ENCODE measurements around the gene BCAR3. TPM values are rescaled to one million over a fixed set of nuclear protein-coding genes. Genes with fewer than 3 reads are reported as not detected.

The BCAR3 gene
- total RNA-seq, 2 donors from 2014 or later = 22.9 to 52.8 TPM

DNA sequence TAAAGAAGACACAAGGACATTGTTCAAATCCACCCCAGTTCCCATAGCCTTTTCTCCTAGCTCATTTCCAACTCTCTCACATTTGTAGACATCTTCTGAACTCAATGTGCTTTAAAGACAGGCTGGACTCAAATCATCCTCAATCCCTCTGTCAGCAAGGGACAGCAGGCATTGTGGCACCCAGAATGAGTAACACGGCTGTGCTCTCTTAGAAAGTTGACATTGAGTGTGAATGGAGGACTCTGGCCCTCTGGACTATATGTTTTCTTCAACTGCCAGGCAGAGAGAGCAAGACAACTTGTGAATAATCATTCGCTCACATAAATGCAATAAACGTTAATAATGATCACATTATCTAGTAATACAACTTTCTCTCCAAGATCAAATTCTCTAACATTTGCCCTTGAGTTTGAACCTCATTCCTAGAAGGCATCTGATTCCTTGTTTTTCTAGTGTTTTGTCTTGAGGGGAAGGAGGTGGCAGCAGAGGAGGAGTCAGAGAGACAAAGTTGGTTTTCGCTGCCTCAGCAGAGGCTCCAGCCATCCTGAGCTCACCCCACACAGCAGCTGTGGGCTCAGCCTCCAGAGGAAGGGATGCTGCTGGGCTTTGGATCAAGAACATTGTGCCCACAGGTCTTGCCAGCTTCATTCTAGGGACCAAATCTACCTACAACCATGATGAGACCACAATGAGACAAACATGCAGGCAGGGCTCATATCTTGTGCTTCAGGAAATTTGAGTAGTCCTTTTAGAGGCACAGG is 85.1 kb downstream of the BCAR3 start:
- TF ChIP-seq POLR2A (IDR thresholded peaks at IDR 0.05) (no peak), POLR2AphosphoS5 (IDR thresholded peaks at IDR 0.05) (no peak)
- TF ChIP-seq, protein P1, sequence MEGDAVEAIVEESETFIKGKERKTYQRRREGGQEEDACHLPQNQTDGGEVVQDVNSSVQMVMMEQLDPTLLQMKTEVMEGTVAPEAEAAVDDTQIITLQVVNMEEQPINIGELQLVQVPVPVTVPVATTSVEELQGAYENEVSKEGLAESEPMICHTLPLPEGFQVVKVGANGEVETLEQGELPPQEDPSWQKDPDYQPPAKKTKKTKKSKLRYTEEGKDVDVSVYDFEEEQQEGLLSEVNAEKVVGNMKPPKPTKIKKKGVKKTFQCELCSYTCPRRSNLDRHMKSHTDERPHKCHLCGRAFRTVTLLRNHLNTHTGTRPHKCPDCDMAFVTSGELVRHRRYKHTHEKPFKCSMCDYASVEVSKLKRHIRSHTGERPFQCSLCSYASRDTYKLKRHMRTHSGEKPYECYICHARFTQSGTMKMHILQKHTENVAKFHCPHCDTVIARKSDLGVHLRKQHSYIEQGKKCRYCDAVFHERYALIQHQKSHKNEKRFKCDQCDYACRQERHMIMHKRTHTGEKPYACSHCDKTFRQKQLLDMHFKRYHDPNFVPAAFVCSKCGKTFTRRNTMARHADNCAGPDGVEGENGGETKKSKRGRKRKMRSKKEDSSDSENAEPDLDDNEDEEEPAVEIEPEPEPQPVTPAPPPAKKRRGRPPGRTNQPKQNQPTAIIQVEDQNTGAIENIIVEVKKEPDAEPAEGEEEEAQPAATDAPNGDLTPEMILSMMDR (IDR thresholded peaks at IDR 0.05) = no peak
- no peaks in the 10 kb centered on the region for H3K9me3 ChIP-seq
- intact Hi-C loops (cut with DNase I) = no loop called here
- 61% methylated on average over 4 of the region's 4 CpGs for WGBS
- H3K27ac ChIP-seq = no peak overlapping the region
- H3K4me3 ChIP-seq = no peak overlapping the region
- H3K27me3 ChIP-seq (replicated peaks; ENCODE audit: insufficient read depth) = no peaks in the 10 kb centered on the region
- H3K4me1 ChIP-seq (replicated peaks) = peaks cover 7% of the 10 kb centered on the region
- no peaks in the 10 kb centered on the region for H3K36me3 ChIP-seq
- no peak for DNase-seq (ENCODE audit: low spot score)

DNA sequence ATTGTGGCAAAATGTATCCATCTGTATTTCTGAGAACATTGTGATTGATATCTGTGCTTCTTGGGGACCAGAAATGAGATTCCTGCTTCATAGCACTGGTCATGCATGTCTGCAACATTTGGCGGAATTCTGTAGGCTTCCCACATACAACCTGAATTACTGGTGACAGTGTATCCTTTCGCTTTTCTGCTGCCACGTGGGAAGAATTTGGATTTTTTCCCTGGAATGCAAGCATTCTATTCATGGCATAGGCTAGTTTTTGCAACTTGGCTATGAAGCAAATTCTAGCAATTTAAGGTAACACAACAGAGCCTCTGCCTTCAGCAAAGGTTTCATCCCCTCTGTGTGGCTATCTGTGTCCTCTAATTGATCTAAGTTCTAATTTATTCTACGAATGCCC is 85.9 kb downstream of the BCAR3 start:
- Histone ChIP-seq H3K27me3 (replicated peaks; ENCODE audit: insufficient read depth) (no peaks in the 10 kb centered on the region), H3K4me1 (replicated peaks) (peaks cover 7% of the 10 kb centered on the region), H3K27ac (no peak overlapping the region), H3K4me3 (no peak overlapping the region), H3K36me3 (no peaks in the 10 kb centered on the region), H3K9me3 (no peaks in the 10 kb centered on the region)
- DNase-seq (ENCODE audit: low spot score) = no peak
- TF ChIP-seq, protein P1 (IDR thresholded peaks at IDR 0.05) = no peak
- TF ChIP-seq POLR2AphosphoS5 (IDR thresholded peaks at IDR 0.05) = peak; percentile 35
- 52% methylated on average over 4 of the region's 4 CpGs for WGBS
- intact Hi-C loops (cut with DNase I) = no loop called here

DNA sequence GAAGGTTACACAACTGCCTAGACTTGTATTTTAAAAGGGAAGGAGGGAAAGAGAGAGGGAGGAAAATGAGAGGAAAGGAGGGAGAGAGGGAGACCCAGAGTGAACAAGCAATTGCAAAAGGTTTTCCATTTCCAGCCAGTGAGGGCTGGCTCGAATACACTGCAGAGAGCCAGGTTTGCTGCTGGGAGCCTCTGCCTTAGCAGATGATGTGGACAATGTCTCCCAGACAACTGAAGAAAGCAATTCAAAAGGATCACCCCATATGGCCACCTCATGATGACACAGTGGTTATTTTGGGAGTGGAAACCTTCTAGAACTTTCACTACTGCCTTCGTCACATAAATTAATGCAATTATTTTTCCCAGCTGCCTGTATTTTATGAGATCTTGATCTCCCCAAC is 86.4 kb downstream of the BCAR3 start:
- no peaks in the 10 kb centered on the region for H3K36me3 ChIP-seq
- no peak for DNase-seq (ENCODE audit: low spot score)
- TF ChIP-seq, protein P1 (IDR thresholded peaks at IDR 0.05) = no peak
- TF ChIP-seq POLR2AphosphoS5 (IDR thresholded peaks at IDR 0.05) = no peak
- no peaks in the 10 kb centered on the region for H3K9me3 ChIP-seq
- no peak overlapping the region for H3K27ac ChIP-seq
- WGBS = 53% methylated on average over 2 of the region's 2 CpGs
- peaks cover 7% of the 10 kb centered on the region for H3K4me1 ChIP-seq (replicated peaks)
- H3K27me3 ChIP-seq (replicated peaks; ENCODE audit: insufficient read depth) = no peaks in the 10 kb centered on the region
- intact Hi-C loops (cut with DNase I) = no loop called here
- no peak overlapping the region for H3K4me3 ChIP-seq

DNA sequence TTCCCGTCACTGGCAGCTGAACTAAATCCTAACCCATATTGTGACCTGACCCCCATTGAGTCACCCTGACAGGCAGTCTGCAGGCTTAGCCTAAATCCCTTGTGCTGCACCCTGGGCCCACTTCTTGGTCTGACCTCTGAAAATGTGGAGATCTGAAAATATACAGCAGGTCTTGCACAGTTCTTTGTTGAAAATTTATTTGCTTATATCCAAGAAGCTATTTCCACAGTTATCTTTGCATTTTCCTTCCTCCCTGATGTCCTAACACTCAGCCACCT is 87.1 kb downstream of the BCAR3 start:
- H3K27me3 ChIP-seq (replicated peaks; ENCODE audit: insufficient read depth) = no peaks in the 10 kb centered on the region
- no peaks in the 10 kb centered on the region for H3K9me3 ChIP-seq
- no peak for DNase-seq (ENCODE audit: low spot score)
- intact Hi-C loops (cut with DNase I) = no loop called here
- H3K36me3 ChIP-seq = no peaks in the 10 kb centered on the region
- H3K4me3 ChIP-seq = no peak overlapping the region
- peak overlapping the region in 1 of 2 donors; percentile 43 for H3K27ac ChIP-seq
- WGBS = 93% methylated on average over 1 of the region's 1 CpG
- TF ChIP-seq POLR2AphosphoS5 (IDR thresholded peaks at IDR 0.05) = no peak
- TF ChIP-seq POLR2A (IDR thresholded peaks at IDR 0.05) = no peak
- TF ChIP-seq, protein P1 (IDR thresholded peaks at IDR 0.05) = no peak
- H3K4me1 ChIP-seq (replicated peaks) = peaks cover 7% of the 10 kb centered on the region

DNA sequence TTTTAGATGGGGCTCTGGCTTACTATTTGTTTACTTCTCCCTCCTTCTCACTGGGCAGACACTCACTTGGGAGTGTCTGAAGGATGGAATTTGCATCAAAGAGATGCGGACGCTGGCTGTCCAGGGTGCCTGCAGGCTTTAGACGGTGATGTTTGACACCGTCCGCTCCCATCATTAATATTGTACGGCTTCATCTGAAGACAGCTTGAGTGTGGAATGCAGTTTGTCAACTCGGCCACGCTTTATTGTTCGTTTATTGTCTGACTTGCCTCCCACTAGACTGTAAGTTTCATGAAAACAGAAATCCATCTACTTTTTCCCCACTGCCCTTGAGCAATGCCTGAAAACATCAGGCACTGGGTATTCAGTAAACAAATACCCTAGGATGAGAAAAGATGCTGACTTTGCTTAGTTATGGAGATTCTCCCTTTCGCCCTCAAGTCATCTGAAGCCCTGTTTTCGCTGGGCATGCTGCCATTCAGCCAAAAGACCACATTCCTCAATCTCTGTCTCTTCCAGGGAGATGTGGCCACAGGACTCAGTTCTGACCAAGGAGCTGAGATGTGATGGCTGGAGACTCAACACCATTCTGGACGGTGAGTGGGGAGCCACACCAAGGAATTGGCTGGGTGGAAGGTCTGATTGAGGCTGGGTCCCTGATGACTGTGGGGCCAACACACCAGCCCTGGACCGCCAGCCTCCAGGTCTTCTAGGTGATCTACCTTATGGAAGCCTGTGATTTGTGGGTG is 87.6 kb downstream of the BCAR3 start:
- Histone ChIP-seq H3K9me3 (no peaks in the 10 kb centered on the region), H3K36me3 (no peaks in the 10 kb centered on the region), H3K4me1 (replicated peaks) (peaks cover 7% of the 10 kb centered on the region), H3K4me3 (no peak overlapping the region), H3K27ac (peak overlapping the region; percentile 20 to 43), H3K27me3 (replicated peaks; ENCODE audit: insufficient read depth) (no peaks in the 10 kb centered on the region)
- intact Hi-C loops (cut with DNase I) = no loop called here
- no peak for DNase-seq (ENCODE audit: low spot score)
- 46% methylated on average over 13 of the region's 13 CpGs for WGBS
- TF ChIP-seq POLR2AphosphoS5 (IDR thresholded peaks at IDR 0.05) (peak; percentile 31), POLR2A (IDR thresholded peaks at IDR 0.05) (no peak)
- TF ChIP-seq, protein P1 (IDR thresholded peaks at IDR 0.05) = no peak

Measured in prostate gland (tissue), 2 donors.